ENCODE measurements around the gene LRRC34.

LRRC34 gene, protein sequence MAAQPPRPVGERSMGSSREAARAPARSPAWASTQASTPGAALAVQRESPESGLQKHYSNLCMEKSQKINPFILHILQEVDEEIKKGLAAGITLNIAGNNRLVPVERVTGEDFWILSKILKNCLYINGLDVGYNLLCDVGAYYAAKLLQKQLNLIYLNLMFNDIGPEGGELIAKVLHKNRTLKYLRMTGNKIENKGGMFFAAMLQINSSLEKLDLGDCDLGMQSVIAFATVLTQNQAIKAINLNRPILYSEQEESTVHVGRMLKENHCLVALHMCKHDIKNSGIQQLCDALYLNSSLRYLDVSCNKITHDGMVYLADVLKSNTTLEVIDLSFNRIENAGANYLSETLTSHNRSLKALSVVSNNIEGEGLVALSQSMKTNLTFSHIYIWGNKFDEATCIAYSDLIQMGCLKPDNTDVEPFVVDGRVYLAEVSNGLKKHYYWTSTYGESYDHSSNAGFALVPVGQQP

GRCh38 chr3:169812332-169813235, at the start of gene LRRC34, which contains the start of gene LRRIQ4:
Gene LRRC34, minus strand, starts transcription at chr3:169812904. Its CDS starts 356 bp downstream, at chr3:169812548.
Gene LRRIQ4, plus strand, starts transcription at chr3:169812870. Its CDS starts 9,052 bp downstream, at chr3:169821922.
- DNase-seq (ENCODE audit: low read depth) = peak; percentile 82

DNA sequence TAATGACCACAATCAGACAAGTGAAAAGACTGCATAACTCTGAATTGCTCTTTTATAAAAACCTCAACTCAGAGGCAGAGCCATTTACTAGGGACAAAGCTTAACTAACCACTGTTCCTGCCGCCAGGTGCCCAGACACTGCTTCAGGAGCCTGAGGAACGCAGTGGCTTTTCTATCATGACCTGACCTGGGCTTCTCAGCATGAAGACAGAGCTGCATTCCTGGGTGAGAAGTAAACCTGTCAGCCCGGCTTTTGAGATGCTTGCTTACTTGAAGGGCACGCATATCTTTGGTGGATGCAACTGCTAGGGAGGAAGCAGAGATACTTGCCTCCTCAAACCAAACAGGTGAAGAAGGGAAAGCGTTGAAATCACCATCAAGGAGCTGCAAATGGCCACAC, 49.2 kb upstream of the LRRC34 start:
- DNase-seq (ENCODE audit: low read depth) = no peak

DNA sequence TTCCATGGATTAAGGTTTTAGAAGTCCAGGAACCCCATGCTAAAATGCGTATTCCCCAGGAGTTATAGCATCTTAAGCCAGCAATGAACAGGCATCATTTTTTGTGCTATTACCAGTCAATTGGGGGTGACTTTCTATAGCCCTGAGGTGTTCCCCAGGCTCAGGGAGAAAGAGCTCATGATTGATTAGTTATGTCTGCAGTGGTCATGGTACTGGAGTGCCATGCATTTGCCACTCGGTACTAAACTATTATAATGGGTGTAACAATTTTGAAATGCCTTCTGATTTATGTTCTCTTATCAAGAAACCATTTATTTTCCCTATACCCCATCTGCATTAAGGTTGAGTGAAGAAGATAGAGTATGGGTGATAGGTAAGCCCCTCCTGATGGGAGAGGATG, 45.1 kb upstream of the LRRC34 start:
- no peak for DNase-seq (ENCODE audit: low read depth)

- DNase-seq (ENCODE audit: low read depth) = no peak
Measured at GRCh38 chr3:169855514-169855913, 42.8 kb upstream of the LRRC34 start.

DNA sequence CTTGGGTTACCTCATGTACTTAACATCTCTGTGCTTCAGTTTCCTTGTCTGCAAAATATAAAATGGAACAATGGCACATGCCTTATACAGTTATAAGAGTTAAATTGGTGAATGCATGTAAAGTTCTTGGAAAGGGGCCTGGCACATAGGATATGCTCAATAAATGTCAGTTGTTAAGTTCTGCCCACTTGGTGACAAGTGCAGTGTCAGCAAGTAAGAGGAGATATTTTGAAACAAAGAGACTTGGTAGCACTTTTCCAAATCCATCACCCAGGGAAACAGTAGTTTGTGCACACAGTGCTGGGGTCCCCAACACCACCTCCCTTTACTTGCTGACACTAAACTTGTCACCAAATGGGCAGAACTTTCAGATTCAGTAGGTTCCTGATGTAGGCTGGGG, 37.9 kb upstream of the LRRC34 start:
- no peak for DNase-seq (ENCODE audit: low read depth)

GRCh38 chr3:169848741-169849140, 36.0 kb upstream of the LRRC34 start:
- DNase-seq (ENCODE audit: low read depth) = no peak

- no peak for DNase-seq (ENCODE audit: low read depth)
Measured at GRCh38 chr3:169847896-169848295, 35.2 kb upstream of the LRRC34 start.

DNA sequence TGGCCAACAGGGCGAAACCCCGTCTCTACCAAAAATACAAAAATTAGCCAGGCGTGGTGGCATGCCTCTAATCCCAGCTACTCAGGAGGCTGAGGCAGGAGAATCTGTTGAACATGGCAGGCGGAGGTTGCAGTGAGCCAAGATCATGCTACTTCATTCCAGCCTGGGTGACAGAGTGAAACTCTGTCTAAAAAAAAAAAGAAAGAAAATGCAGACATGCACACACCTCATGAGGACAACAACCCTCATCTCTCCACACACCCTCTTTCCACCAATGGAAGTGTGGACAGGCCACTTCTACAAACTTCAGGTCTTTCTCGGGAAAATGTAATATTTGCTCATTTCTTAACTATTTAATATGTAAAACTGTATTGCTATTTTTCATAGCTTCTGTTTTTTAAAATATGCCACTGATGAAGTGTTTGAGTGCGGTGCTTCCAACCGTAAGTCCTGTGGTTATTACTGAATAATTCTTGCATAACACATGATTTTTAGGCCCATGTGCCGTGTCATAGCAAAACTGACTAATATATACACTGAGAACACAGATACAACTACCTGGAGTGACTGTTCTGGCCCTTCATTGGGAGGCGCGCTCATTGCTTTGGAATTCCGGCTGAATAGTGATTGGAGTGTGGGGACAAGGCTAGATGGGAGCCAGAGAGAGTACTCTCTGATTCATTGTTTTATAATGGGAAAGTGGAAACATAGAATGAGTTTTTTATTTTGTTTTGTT, 33.9 kb upstream of the LRRC34 start:
- DNase-seq (ENCODE audit: low read depth) = peak; percentile 83

DNA sequence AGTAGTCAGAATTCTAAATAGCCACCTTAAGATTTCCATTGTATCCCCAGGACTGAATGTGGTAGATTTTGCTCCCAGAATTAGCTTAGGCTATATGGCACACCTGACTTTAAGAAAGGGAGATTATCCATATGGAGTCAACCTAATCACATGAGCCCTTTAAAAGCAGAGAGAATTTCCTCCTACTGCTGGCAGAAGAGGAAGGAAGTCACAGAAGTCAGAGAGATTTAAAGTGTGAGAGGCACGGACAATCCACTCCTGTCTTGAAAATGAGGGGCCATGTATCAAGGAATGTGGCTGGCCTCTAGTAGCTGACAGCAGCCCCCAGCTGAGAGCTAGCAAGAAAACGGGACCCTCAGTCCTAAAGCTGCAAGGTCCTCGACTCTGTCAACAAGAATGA, 30.3 kb upstream of the LRRC34 start:
- no peak for DNase-seq (ENCODE audit: low read depth)

GRCh38 chr3:169841171-169841570, 28.5 kb upstream of the LRRC34 start:
- no peak for DNase-seq (ENCODE audit: low read depth)

GRCh38 chr3:169838511-169839030, 25.9 kb upstream of the LRRC34 start:
- no peak for DNase-seq (ENCODE audit: low read depth)

- DNase-seq (ENCODE audit: low read depth) = no peak
Measured at GRCh38 chr3:169836942-169837275, 24.2 kb upstream of the LRRC34 start.

DNA sequence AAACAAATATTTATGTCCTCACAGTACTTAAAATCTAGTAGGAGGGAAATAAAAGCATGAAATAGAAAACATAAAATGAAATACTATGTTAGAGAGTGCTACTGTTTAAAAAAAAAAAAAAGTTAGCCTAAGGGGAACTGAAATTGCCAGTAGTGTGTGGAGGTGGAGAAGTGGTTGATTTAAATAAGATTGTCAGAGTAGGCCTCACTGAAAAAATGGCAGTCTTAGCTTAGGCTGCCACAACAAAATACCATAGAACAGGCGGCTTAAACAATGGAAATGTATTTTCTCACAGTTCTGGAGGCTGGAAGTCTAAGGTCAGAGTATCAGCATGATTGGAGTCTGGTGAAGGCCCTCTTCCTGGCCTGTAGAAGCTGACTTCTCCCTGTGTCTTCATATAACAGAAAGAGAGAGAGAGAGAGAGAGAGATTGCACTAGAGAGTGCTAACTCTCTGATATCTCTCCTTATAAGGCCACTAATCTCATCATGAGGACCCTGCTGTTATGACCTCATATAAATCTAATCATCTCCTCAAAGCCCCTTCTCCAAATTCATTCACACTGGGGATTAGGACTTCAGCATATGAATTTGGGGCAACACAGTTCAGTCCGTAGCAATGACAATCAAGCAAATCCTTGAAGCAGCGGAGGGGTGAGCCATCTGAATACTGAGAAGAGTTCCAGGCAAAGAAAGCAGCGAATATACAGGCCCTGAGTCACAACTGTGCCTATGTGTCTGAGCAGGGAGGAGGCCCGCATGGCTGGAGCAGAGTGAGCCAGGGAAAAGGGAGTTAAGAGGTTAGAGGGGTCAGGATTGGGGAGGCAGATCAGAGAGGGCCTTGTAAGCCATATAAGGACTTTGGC, 23.6 kb upstream of the LRRC34 start:
- DNase-seq (ENCODE audit: low read depth) = peak; percentile 34

- no peak for DNase-seq (ENCODE audit: low read depth)
Measured at GRCh38 chr3:169835533-169835932, 22.8 kb upstream of the LRRC34 start.

GRCh38 chr3:169827712-169828111, 15.0 kb upstream of the LRRC34 start:
- no peak for DNase-seq (ENCODE audit: low read depth)

DNA sequence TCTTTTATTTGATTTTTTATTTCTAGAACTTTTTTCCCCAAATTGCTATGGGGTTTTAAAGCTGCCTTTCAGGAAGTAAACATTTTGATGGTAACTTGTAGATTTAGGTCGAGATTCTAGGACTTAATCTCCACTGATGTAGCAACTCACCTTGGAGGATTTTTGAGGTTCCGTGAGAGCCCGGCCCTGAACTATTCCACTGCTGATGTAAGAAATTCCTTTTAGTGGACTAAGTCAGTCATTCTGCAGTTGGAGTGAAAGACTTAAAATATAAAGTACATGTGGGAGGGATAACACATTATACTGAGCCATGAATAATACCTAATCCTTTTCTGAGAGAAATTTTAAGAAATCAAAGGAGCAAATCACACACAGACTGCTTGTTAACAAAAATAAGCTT, 12.6 kb upstream of the LRRC34 start:
- peak; percentile 27 for DNase-seq (ENCODE audit: low read depth)

- DNase-seq (ENCODE audit: low read depth) = no peak
Measured at GRCh38 chr3:169822983-169823382, 10.3 kb upstream of the LRRC34 start.

GRCh38 chr3:169822540-169822939, 9.8 kb upstream of the LRRC34 start:
- DNase-seq (ENCODE audit: low read depth) = no peak

DNA sequence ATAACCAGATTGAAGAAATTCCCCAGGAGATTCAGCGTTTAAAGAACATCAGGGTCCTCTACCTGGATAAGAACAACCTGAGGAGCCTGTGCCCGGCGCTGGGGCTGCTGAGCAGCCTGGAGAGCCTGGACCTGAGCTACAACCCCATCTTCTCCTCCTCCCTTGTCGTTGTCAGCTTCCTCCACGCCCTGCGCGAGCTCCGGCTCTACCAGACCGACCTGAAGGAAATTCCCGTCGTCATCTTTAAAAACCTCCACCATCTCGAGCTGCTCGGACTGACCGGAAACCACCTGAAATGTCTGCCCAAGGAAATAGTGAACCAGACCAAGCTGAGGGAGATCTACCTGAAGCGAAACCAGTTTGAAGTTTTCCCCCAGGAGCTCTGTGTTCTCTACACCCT, 9.4 kb upstream of the LRRC34 start:
- DNase-seq (ENCODE audit: low read depth) = no peak

GRCh38 chr3:169818316-169818715, 5.6 kb upstream of the LRRC34 start:
- peak; percentile 67 for DNase-seq (ENCODE audit: low read depth)

DNA sequence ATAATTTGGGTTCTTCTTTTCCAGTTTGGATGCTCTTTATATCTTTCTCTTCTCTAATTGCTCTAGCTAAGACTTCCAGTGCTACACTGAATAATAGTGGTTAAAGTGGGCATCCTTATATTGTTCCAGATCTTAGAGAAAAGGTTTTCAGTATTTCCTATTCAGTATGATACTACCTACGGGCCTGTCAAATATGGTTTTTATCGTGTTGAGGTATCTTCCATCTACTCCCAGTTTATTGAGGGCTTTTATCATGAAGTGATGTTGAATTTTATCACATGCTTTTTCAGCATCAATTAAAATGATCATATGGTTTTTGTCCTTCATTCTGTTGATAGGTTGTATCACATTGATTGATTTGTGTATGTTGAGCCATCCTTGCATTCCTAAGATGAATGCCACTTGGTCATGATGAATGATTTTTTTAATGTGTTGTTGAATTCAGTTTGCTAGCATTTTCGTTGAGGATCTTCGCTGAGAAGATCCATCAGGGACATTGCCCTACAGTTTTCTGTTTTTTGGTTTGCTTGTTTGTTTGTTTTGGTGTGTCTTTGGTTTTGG, 3.0 kb upstream of the LRRC34 start:
- DNase-seq (ENCODE audit: low read depth) = no peak
